Measurements from ENCODE around the gene PPP2R5D. TPM values are rescaled to one million over a fixed set of nuclear protein-coding genes. Genes with fewer than 3 reads are reported as not detected.

The PPP2R5D gene
- total and polyA plus RNA-seq, 2 of the 4 experiments (the other 2 are of a cell fraction) = 55.6 to 68.8 TPM

- no peak for DNase-seq
- 56 to 100% methylated on average over 1 to 3 of the region's 7 CpGs for WGBS, 2 experiments (ENCODE audit: extremely low coverage in 2 of 2, insufficient read length in 1 of 2)
- POLR2A ChIA-PET (ENCODE audit: unreplicated experiment) = no interaction called here
- H4K91ac ChIP-seq (ENCODE audit: insufficient read depth, low read depth, low read length) = no peak overlapping the region
- H3K23ac ChIP-seq (ENCODE audit: low read depth, low read length) = no peak overlapping the region
- CTCF ChIA-PET = no interaction called here
- peaks cover 18% of the 10 kb centered on the region for H3K4me1 ChIP-seq (ENCODE audit: control insufficient read depth, insufficient read depth, low read length)
- no peak overlapping the region for H3K4me3 ChIP-seq (ENCODE audit: insufficient read depth, low read depth, low read length)
- ATAC-seq (ENCODE audit: low read depth) = no peak
- no peak overlapping the region for H3K9ac ChIP-seq (ENCODE audit: low read depth, low read length)
- H3K27ac ChIP-seq (ENCODE audit: insufficient read depth, low read length) = no peak overlapping the region
- peaks cover 20% of the 10 kb centered on the region for H3K9me1 ChIP-seq (ENCODE audit: insufficient read depth, low read length)
- dilution Hi-C loops (cut with HindIII; ENCODE audit: low sequenced_read_pairs, unreplicated experiment) = no loop called here
- BruUV-seq (replicated peaks) = no TSS peak
- H4K20me1 ChIP-seq (ENCODE audit: insufficient read depth, low read length) = peaks cover 9% of the 10 kb centered on the region; the same call in 1 of the 2 replicates
- H3K79me1 ChIP-seq (ENCODE audit: low read depth in 1 of 2, low read length in 2 of 2) = peaks cover 4 to 24% of the 10 kb centered on the region in 2 experiments; a peak in 3 of 4 replicates
- no peak overlapping the region for H2BK5ac ChIP-seq (ENCODE audit: low read depth, low read length, poor library complexity, severe bottlenecking)
- H2BK20ac ChIP-seq (ENCODE audit: low read depth, low read length) = no peak overlapping the region
- H3K4me2 ChIP-seq (ENCODE audit: low read depth, low read length) = no peak overlapping the region
- H2AK5ac ChIP-seq (ENCODE audit: low read depth, low read length) = no peak overlapping the region
- no peak overlapping the region for H2AK9ac ChIP-seq (replicated peaks; ENCODE audit: low read depth, low read length, poor library complexity)
- no peak overlapping the region for H2BK120ac ChIP-seq (ENCODE audit: low read depth, low read length)
- H3K4ac ChIP-seq (ENCODE audit: low read depth, low read length) = no peak overlapping the region
- H3K14ac ChIP-seq (replicated peaks; ENCODE audit: low read depth, low read length) = no peak overlapping the region
- peaks cover 52% of the 10 kb centered on the region for H3K36me3 ChIP-seq (ENCODE audit: control insufficient read depth, insufficient read depth, low read length)
- H4K8ac ChIP-seq (ENCODE audit: low read depth in 2 of 2, low read length in 2 of 2) = no peak overlapping the region
- intact Hi-C loops (cut with micrococcal nuclease) = no loop called here
- no peak overlapping the region for H3K18ac ChIP-seq (ENCODE audit: low read depth, low read length)
- H2BK15ac ChIP-seq (ENCODE audit: low read depth, low read length) = no peak overlapping the region
- in situ Hi-C loops (cut with MboI; ENCODE audit: low sequenced_read_pairs) = no loop called here
- TF ChIP-seq POLR2A (IDR thresholded peaks at IDR 0.05; ENCODE audit: low read depth, low read length) (no peak), USF2 (IDR thresholded peaks at IDR 0.05; ENCODE audit: low read depth, low read length) (no peak), RFX5 (IDR thresholded peaks at IDR 0.05; ENCODE audit: low read depth, low read length) (no peak), MAZ (IDR thresholded peaks at IDR 0.05; ENCODE audit: borderline replicate concordance, low read depth, low read length) (no peak), RCOR1 (IDR thresholded peaks at IDR 0.05; ENCODE audit: insufficient replicate concordance, low read length) (no peak), BHLHE40 (IDR thresholded peaks at IDR 0.05; ENCODE audit: low read depth, low read length) (no peak), CEBPB (IDR thresholded peaks at IDR 0.05; ENCODE audit: low read depth, low read length) (no peak), MAFK (IDR thresholded peaks at IDR 0.05; ENCODE audit: low read depth, low read length) (no peak), SMC3 (IDR thresholded peaks at IDR 0.05; ENCODE audit: low read depth, low read length) (no peak)
- TF ChIP-seq, protein P1, sequence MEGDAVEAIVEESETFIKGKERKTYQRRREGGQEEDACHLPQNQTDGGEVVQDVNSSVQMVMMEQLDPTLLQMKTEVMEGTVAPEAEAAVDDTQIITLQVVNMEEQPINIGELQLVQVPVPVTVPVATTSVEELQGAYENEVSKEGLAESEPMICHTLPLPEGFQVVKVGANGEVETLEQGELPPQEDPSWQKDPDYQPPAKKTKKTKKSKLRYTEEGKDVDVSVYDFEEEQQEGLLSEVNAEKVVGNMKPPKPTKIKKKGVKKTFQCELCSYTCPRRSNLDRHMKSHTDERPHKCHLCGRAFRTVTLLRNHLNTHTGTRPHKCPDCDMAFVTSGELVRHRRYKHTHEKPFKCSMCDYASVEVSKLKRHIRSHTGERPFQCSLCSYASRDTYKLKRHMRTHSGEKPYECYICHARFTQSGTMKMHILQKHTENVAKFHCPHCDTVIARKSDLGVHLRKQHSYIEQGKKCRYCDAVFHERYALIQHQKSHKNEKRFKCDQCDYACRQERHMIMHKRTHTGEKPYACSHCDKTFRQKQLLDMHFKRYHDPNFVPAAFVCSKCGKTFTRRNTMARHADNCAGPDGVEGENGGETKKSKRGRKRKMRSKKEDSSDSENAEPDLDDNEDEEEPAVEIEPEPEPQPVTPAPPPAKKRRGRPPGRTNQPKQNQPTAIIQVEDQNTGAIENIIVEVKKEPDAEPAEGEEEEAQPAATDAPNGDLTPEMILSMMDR (conservative IDR thresholded peaks at IDR 0.05; ENCODE audit: low read depth, low read length) = no peak
- no peaks in the 10 kb centered on the region for H3K27me3 ChIP-seq (ENCODE audit: control insufficient read depth, insufficient read depth, low read length)
- no peak overlapping the region for H3K56ac ChIP-seq (ENCODE audit: extremely low read depth, insufficient read depth, low read length)
- no peak overlapping the region for H2AFZ ChIP-seq (replicated peaks; ENCODE audit: low read length, poor library complexity)
- H3K9me3 ChIP-seq (ENCODE audit: control insufficient read depth, insufficient read depth, low read length) = no peaks in the 10 kb centered on the region
- H4K5ac ChIP-seq (ENCODE audit: low read depth, low read length) = no peak overlapping the region
Observed at GRCh38 chr6:42966571-42966970, 17.8 kb upstream of the PPP2R5D start.

Measured in IMR-90 (cell line).